ENCODE measurements around the gene PDX1.

Gene PDX1

GRCh38 chr13:27969082-27969865 lies 49.5 kb downstream of the PDX1 start, which contains the start of gene CDX2:
Gene CDX2 (minus strand): TSS chr13:27969315. CDS start chr13:27969006, 309 bp downstream.
- no peak for DNase-seq (ENCODE audit: low read depth in 4 of 4, low spot score in 1 of 4)

GRCh38 chr13:27969866-27970229 lies 50.0 kb downstream of the PDX1 start:
- DNase-seq (ENCODE audit: low read depth in 4 of 4, low spot score in 1 of 4) = no peak

- DNase-seq (ENCODE audit: low read depth in 4 of 4, low spot score in 1 of 4) = no peak
Observed at GRCh38 chr13:27970382-27971235, 50.8 kb downstream of the PDX1 start.

- DNase-seq (ENCODE audit: low read depth in 4 of 4, low spot score in 1 of 4) = no peak
Observed at GRCh38 chr13:27971236-27971645, 51.4 kb downstream of the PDX1 start.

GRCh38 chr13:27971776-27972477 lies 52.1 kb downstream of the PDX1 start:
- DNase-seq (ENCODE audit: low read depth in 4 of 4, low spot score in 1 of 4) = no peak

GRCh38 chr13:27972478-27972820 lies 52.6 kb downstream of the PDX1 start:
- DNase-seq (ENCODE audit: low read depth in 4 of 4, low spot score in 1 of 4) = no peak

GRCh38 chr13:27973291-27973690 lies 53.5 kb downstream of the PDX1 start:
- no peak for DNase-seq (ENCODE audit: low read depth in 4 of 4, low spot score in 1 of 4)

- no peak for DNase-seq (ENCODE audit: low read depth in 4 of 4, low spot score in 1 of 4)
Observed at GRCh38 chr13:27973961-27974662, 54.3 kb downstream of the PDX1 start.
